Measurements from ENCODE around the gene PLEKHG3. TPM values are rescaled to one million over a fixed set of nuclear protein-coding genes. Genes with fewer than 3 reads are reported as not detected.

PLEKHG3 gene
- total and polyA plus RNA-seq, 2 of the 4 experiments (the other 2 are of a cell fraction), result 8.2 to 8.4 TPM

DNA sequence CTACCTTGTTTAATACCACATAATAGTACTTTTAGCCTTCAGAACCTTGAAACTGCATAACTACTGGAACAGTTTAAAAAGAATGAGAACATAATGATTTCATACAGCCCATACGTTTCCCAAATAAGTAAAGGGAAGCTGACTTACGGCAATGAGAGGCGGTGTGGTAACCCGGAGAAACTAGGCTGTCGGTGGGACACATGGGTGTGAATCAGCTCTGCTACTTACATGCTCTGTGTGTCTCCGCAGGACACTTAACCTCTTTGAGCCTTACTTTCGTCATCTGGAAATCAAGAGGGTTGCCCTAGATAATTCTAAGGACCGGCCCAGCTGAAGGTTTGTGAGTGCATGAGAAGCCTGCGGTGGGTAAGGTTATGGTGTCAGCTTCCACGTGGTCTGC lies 49.3 kb upstream of the PLEKHG3 start:
- DNase-seq (no peak), ATAC-seq (ENCODE audit: low read depth) (no peak)
- no peak overlapping the region for H3K23ac ChIP-seq (ENCODE audit: low read depth, low read length)
- no peak overlapping the region for H3K4me3 ChIP-seq (ENCODE audit: insufficient read depth, low read depth, low read length)
- peaks cover 7% of the 10 kb centered on the region for H3K4me1 ChIP-seq (ENCODE audit: control insufficient read depth, insufficient read depth, low read length)
- H2BK15ac ChIP-seq (ENCODE audit: low read depth, low read length), result peak overlapping the region; percentile 33; the same call in 1 of the 3 replicates
- H2BK5ac ChIP-seq (ENCODE audit: low read depth, low read length, poor library complexity, severe bottlenecking), result no peak overlapping the region
- H2AFZ ChIP-seq (replicated peaks; ENCODE audit: low read length, poor library complexity), result peak overlapping the region; percentile 60
- H3K9me3 ChIP-seq (ENCODE audit: control insufficient read depth, insufficient read depth, low read length), result peaks cover 2% of the 10 kb centered on the region; the same call in 1 of the 2 replicates
- H3K9me1 ChIP-seq (ENCODE audit: insufficient read depth, low read length), result peaks cover 12% of the 10 kb centered on the region
- peak overlapping the region in 1 of 2 experiments; percentile 13; a peak in 2 of 4 replicates for H4K8ac ChIP-seq (ENCODE audit: low read depth in 2 of 2, low read length in 2 of 2)
- dilution Hi-C loops (cut with HindIII; ENCODE audit: low sequenced_read_pairs, unreplicated experiment), result no loop called here
- H3K14ac ChIP-seq (replicated peaks; ENCODE audit: low read depth, low read length), result peak overlapping the region; percentile 8; the same call in 1 of the 2 replicates
- no peak for TF ChIP-seq FOS (IDR thresholded peaks at IDR 0.05; ENCODE audit: low read depth, low read length)
- no peak for TF ChIP-seq BHLHE40 (IDR thresholded peaks at IDR 0.05; ENCODE audit: low read depth, low read length)
- TF ChIP-seq MXI1 (IDR thresholded peaks at IDR 0.05; ENCODE audit: borderline replicate concordance, low read depth, low read length), result no peak
- no peak for TF ChIP-seq NFE2L2 (IDR thresholded peaks at IDR 0.05; ENCODE audit: low read depth, low read length)
- TF ChIP-seq, protein P1, sequence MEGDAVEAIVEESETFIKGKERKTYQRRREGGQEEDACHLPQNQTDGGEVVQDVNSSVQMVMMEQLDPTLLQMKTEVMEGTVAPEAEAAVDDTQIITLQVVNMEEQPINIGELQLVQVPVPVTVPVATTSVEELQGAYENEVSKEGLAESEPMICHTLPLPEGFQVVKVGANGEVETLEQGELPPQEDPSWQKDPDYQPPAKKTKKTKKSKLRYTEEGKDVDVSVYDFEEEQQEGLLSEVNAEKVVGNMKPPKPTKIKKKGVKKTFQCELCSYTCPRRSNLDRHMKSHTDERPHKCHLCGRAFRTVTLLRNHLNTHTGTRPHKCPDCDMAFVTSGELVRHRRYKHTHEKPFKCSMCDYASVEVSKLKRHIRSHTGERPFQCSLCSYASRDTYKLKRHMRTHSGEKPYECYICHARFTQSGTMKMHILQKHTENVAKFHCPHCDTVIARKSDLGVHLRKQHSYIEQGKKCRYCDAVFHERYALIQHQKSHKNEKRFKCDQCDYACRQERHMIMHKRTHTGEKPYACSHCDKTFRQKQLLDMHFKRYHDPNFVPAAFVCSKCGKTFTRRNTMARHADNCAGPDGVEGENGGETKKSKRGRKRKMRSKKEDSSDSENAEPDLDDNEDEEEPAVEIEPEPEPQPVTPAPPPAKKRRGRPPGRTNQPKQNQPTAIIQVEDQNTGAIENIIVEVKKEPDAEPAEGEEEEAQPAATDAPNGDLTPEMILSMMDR (conservative IDR thresholded peaks at IDR 0.05; ENCODE audit: low read depth, low read length), result no peak
- no peak overlapping the region for H3K56ac ChIP-seq (ENCODE audit: extremely low read depth, insufficient read depth, low read length)
- H2AK9ac ChIP-seq (replicated peaks; ENCODE audit: low read depth, low read length, poor library complexity), result peak overlapping the region; percentile 44
- WGBS, 2 experiments (ENCODE audit: extremely low coverage in 2 of 2, insufficient read length in 1 of 2), result 92% methylated on average over 5 of the region's 10 CpGs; no CpG with 5 or more reads in 1 of the 2 experiments
- in situ Hi-C loops (cut with MboI; ENCODE audit: low sequenced_read_pairs), result no loop called here
- H3K27me3 ChIP-seq (ENCODE audit: control insufficient read depth, insufficient read depth, low read length), result no peaks in the 10 kb centered on the region
- no peaks in the 10 kb centered on the region for H3K36me3 ChIP-seq (ENCODE audit: control insufficient read depth, insufficient read depth, low read length)
- POLR2A ChIA-PET (ENCODE audit: unreplicated experiment), result no interaction called here
- peak overlapping the region; percentile 38; the same call in 1 of the 2 replicates for H3K18ac ChIP-seq (ENCODE audit: low read depth, low read length)
- H4K20me1 ChIP-seq (ENCODE audit: insufficient read depth, low read length), result peaks cover 3% of the 10 kb centered on the region; the same call in 1 of the 2 replicates
- BruUV-seq (replicated peaks), result no TSS peak
- no peak overlapping the region for H3K9ac ChIP-seq (ENCODE audit: low read depth, low read length)
- no peak overlapping the region for H4K5ac ChIP-seq (ENCODE audit: low read depth, low read length)
- no peak overlapping the region for H3K27ac ChIP-seq (ENCODE audit: insufficient read depth, low read length)
- CTCF ChIA-PET, result interaction anchor here (0.6 to 1.6 kb wide), 4 partner anchors 12 to 256 kb away, joined by 3 to 4 read pairs (median 4); no protein-coding TSS in a partner anchor
- intact Hi-C loops (cut with micrococcal nuclease), result no loop called here
- H2BK120ac ChIP-seq (ENCODE audit: low read depth, low read length), result peak overlapping the region; percentile 44; the same call in 1 of the 2 replicates
- peak overlapping the region; percentile 49; the same call in 1 of the 2 replicates for H3K4ac ChIP-seq (ENCODE audit: low read depth, low read length)
- peak overlapping the region; percentile 71 for H2BK20ac ChIP-seq (ENCODE audit: low read depth, low read length)
- peak overlapping the region; percentile 81; the same call in 1 of the 2 replicates for H2AK5ac ChIP-seq (ENCODE audit: low read depth, low read length)
- no peak overlapping the region for H3K4me2 ChIP-seq (ENCODE audit: low read depth, low read length)
- no peaks in the 10 kb centered on the region; a peak in 1 of 4 replicates for H3K79me1 ChIP-seq (ENCODE audit: low read depth in 1 of 2, low read length in 2 of 2)
- no peak overlapping the region for H4K91ac ChIP-seq (ENCODE audit: insufficient read depth, low read depth, low read length)
